ENCODE measurements around the gene LAX1. TPM values are rescaled to one million over a fixed set of nuclear protein-coding genes. Genes with fewer than 3 reads are reported as not detected.

The LAX1 gene
- total RNA-seq, 2 donors from 2014 or later: 0.15 TPM; not detected in 1

DNA sequence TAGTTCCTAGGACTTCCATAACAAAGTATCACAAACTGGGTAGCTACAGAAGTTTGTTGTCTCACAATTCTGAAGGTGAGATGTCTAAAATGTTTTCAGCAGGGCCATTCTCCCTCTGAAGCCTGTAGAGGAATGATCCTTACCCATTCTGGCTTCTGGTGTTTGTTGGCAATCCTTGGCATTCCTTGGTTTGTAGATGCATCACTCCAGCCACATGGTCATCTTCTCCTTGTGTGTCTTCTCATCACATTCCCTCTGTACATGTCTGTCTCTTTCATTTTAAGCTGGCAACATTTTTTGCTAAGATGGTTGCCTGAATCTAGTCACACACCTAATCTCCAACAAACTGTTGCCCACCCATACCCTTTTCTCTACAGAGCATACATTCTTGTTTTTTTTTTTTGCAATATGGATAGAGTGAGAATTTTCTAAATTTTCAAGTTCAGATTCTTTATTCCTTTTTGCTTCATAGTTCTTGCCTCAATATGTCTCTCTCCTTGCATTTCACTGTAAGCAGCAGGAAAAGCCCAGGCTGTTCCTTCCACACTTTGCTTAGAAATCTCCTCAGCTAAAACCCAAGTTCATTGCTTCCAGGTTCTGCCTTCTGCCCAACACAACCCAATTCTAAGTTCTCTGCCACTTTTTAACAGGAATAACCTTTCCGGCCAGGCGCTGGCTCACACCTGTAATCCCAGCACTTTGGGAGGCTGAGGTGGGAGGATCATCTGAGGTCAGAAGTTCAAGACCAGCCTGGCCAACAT lies 48.8 kb downstream of the LAX1 start:
- Histone ChIP-seq H3K36me3 (ENCODE audit: control insufficient read depth, insufficient read depth, low read length) (peaks cover 79% of the 10 kb centered on the region), H3K9me3 (ENCODE audit: control insufficient read depth, low read length) (peaks cover 4% of the 10 kb centered on the region), H3K4me1 (ENCODE audit: control insufficient read depth, insufficient read depth, low read length) (no peaks in the 10 kb centered on the region), H3K27me3 (ENCODE audit: control insufficient read depth, insufficient read depth, low read length, poor library complexity, severe bottlenecking) (no peaks in the 10 kb centered on the region), H3K27ac (ENCODE audit: low read depth, low read length) (no peak overlapping the region), H3K4me3 (ENCODE audit: low read length) (no peak overlapping the region), H3K9ac (ENCODE audit: extremely low read depth, low read length, poor library complexity, severe bottlenecking) (no peak overlapping the region)
- H3K9me3 Mint-ChIP-seq: no peaks in the 10 kb centered on the region
- DNase-seq: no peak
- no peak overlapping the region for H3K27ac Mint-ChIP-seq
- TF ChIP-seq, protein P1, sequence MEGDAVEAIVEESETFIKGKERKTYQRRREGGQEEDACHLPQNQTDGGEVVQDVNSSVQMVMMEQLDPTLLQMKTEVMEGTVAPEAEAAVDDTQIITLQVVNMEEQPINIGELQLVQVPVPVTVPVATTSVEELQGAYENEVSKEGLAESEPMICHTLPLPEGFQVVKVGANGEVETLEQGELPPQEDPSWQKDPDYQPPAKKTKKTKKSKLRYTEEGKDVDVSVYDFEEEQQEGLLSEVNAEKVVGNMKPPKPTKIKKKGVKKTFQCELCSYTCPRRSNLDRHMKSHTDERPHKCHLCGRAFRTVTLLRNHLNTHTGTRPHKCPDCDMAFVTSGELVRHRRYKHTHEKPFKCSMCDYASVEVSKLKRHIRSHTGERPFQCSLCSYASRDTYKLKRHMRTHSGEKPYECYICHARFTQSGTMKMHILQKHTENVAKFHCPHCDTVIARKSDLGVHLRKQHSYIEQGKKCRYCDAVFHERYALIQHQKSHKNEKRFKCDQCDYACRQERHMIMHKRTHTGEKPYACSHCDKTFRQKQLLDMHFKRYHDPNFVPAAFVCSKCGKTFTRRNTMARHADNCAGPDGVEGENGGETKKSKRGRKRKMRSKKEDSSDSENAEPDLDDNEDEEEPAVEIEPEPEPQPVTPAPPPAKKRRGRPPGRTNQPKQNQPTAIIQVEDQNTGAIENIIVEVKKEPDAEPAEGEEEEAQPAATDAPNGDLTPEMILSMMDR (conservative IDR thresholded peaks at IDR 0.05): no peak
- H3K4me3 Mint-ChIP-seq: no peak overlapping the region
- no peaks in the 10 kb centered on the region for H3K27me3 Mint-ChIP-seq (ENCODE audit: insufficient read depth)
- H3K4me1 Mint-ChIP-seq: no peaks in the 10 kb centered on the region
- H3K36me3 Mint-ChIP-seq (ENCODE audit: low read depth): peaks cover 65% of the 10 kb centered on the region
- 92% methylated on average over 2 of the region's 2 CpGs for WGBS, 2 experiments (ENCODE audit: insufficient coverage in 1 of 2, insufficient read length in 1 of 2)

DNA sequence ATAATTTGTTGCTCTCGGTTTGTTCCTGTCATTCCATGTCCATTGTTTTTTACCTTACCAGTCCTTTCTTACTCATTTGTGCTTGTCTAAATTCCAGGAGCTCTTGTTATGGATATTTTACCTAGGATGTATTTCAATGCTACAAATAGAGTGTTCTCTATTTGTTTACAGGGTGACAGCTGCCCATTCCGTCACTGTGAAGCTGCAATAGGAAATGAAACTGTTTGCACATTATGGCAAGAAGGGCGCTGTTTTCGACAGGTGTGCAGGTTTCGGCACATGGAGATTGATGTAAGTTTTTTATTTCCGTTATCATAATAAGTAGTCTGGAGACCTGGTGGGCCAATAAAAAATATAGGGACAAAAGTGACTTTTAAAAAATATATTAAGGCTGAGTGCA lies 53.4 kb downstream of the LAX1 start:
- no peaks in the 10 kb centered on the region for H3K27me3 ChIP-seq (ENCODE audit: control insufficient read depth, insufficient read depth, low read length, poor library complexity, severe bottlenecking)
- no peak for DNase-seq
- H3K36me3 Mint-ChIP-seq (ENCODE audit: low read depth): peaks cover 67% of the 10 kb centered on the region
- H3K9me3 ChIP-seq (ENCODE audit: control insufficient read depth, low read length): peaks cover 3% of the 10 kb centered on the region
- TF ChIP-seq, protein P1 (conservative IDR thresholded peaks at IDR 0.05): no peak
- no peaks in the 10 kb centered on the region for H3K4me1 ChIP-seq (ENCODE audit: control insufficient read depth, insufficient read depth, low read length)
- H3K4me3 Mint-ChIP-seq: no peak overlapping the region
- H3K9ac ChIP-seq (ENCODE audit: extremely low read depth, low read length, poor library complexity, severe bottlenecking): no peak overlapping the region
- H3K4me3 ChIP-seq (ENCODE audit: low read length): no peak overlapping the region
- H3K36me3 ChIP-seq (ENCODE audit: control insufficient read depth, insufficient read depth, low read length): peaks cover 87% of the 10 kb centered on the region
- 85 to 100% methylated on average over 3 to 6 of the region's 6 CpGs for WGBS, 2 experiments (ENCODE audit: insufficient coverage in 1 of 2, insufficient read length in 1 of 2)
- no peaks in the 10 kb centered on the region for H3K27me3 Mint-ChIP-seq (ENCODE audit: insufficient read depth)
- H3K27ac Mint-ChIP-seq: peak overlapping the region; percentile 38
- H3K27ac ChIP-seq (ENCODE audit: low read depth, low read length): no peak overlapping the region
- no peaks in the 10 kb centered on the region for H3K9me3 Mint-ChIP-seq
- H3K4me1 Mint-ChIP-seq: no peaks in the 10 kb centered on the region

DNA sequence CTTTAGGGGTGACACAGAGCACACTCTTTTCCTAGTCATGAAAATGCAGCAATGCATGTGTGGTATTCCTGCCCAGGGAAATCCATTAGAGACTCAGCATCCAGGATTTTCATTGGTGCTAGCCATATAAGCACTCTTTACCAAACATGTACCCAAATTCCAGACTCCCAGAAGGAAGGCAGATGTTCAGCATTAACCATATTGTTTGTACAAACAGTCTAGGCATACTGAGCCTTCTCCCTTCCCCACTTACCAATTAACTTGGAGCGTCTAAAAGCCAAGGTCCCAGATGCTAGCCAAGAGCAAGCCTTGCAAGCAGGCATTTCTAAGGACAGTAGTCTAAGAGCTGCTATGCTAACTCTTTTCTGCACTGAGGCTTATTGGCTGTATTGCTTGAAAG lies 58.3 kb downstream of the LAX1 start:
- H3K36me3 ChIP-seq (ENCODE audit: control insufficient read depth, insufficient read depth, low read length): peaks cover 84% of the 10 kb centered on the region
- 96 to 100% methylated on average over 1 of the region's 1 CpG for WGBS, 2 experiments (ENCODE audit: insufficient coverage in 1 of 2, insufficient read length in 1 of 2)
- no peak overlapping the region for H3K4me3 Mint-ChIP-seq
- no peak overlapping the region for H3K9ac ChIP-seq (ENCODE audit: extremely low read depth, low read length, poor library complexity, severe bottlenecking)
- no peaks in the 10 kb centered on the region for H3K27me3 Mint-ChIP-seq (ENCODE audit: insufficient read depth)
- H3K27ac Mint-ChIP-seq: no peak overlapping the region
- TF ChIP-seq, protein P1 (conservative IDR thresholded peaks at IDR 0.05): no peak
- no peak overlapping the region for H3K27ac ChIP-seq (ENCODE audit: low read depth, low read length)
- no peaks in the 10 kb centered on the region for H3K4me1 Mint-ChIP-seq
- H3K27me3 ChIP-seq (ENCODE audit: control insufficient read depth, insufficient read depth, low read length, poor library complexity, severe bottlenecking): no peaks in the 10 kb centered on the region
- no peak for DNase-seq
- no peaks in the 10 kb centered on the region for H3K9me3 Mint-ChIP-seq
- peaks cover 74% of the 10 kb centered on the region for H3K36me3 Mint-ChIP-seq (ENCODE audit: low read depth)
- H3K4me1 ChIP-seq (ENCODE audit: control insufficient read depth, insufficient read depth, low read length): no peaks in the 10 kb centered on the region
- no peaks in the 10 kb centered on the region for H3K9me3 ChIP-seq (ENCODE audit: control insufficient read depth, low read length)
- no peak overlapping the region for H3K4me3 ChIP-seq (ENCODE audit: low read length)

Other genes starting within 250 kb of the LAX1 start
- 10 to 100 TPM; 34.9 to 60.0 TPM for gene ATP2B4, start 138.4 kb upstream of the LAX1 start, total RNA-seq
- gene ZBED6, start 30.4 kb downstream of the LAX1 start, total RNA-seq: 10 to 100 TPM; 27.8 to 50.4 TPM
- gene ZC3H11A, start 30.4 kb downstream of the LAX1 start, total RNA-seq: 100 to 1,000 TPM in 1 of 2 donors, 10 to 100 TPM in 1; 83.9 to 119 TPM
- 100 to 1,000 TPM; 273 to 498 TPM for gene SNRPE, start 96.4 kb downstream of the LAX1 start, total RNA-seq

Measured in endodermal cell (in vitro differentiated cells).